Tibial nerve (tissue), 4 donors: ENCODE measurements around the gene GCKR. TPM values are rescaled to one million over a fixed set of nuclear protein-coding genes. Genes with fewer than 3 reads are reported as not detected.

Experiments used
- DNase-seq, 2 donors: peaks; one replicate each; pipeline ENCODE4 v3.0.0-alpha.2; 2019; ENCODE audit warnings: low spot score in 2 of 2
- H3K27ac ChIP-seq, 4 donors: fragments of 200-600 bp; sonication (generic) in 3 of 4; one replicate each; pipeline ENCODE4 v1.5.1; 2017 to 2019; ENCODE audit warnings: mild to moderate bottlenecking in 1 of 4
- H3K27me3 ChIP-seq, 2 donors: fragments of 200-600 bp; sonication (generic) in 1 of 2; one replicate each; pipeline versions ENCODE4 v1.5.1 to v1.6.0; 2017 to 2019
- H3K36me3 ChIP-seq, 3 donors: fragments of 200-600 bp; sonication (generic); one replicate each; pipeline ENCODE4 v1.5.1; 2018 to 2019
- H3K4me1 ChIP-seq, 4 donors: fragments of 200-600 bp; sonication (generic) in 3 of 4; one replicate each; pipeline ENCODE4 v1.5.1; 2017 to 2019
- H3K4me3 ChIP-seq, 4 donors: fragments of 200-600 bp; sonication (generic) in 3 of 4; one replicate each; pipeline ENCODE4 v1.5.1; 2017 to 2019; ENCODE audit warnings: mild to moderate bottlenecking in 1 of 4, moderate library complexity in 1 of 4
- H3K9me3 ChIP-seq, 4 donors: fragments of 200-600 bp; sonication (generic) in 3 of 4; one replicate each; pipeline ENCODE4 v1.5.1; 2017 to 2019
- EP300 ChIP-seq, 2 donors: sonication (generic); formaldehyde crosslinking; IDR thresholded peaks; one replicate each; pipeline ENCODE4 v1.6.1; 2017; ENCODE audit warnings: antibody characterized with exemption in 2 of 2, mild to moderate bottlenecking in 1 of 2
- POLR2A ChIP-seq, 2 donors: fragments of 450-650 bp; IDR thresholded peaks; one replicate each; pipeline ENCODE4 v1.6.1; 2017; ENCODE audit warnings: antibody characterized with exemption in 2 of 2, mild to moderate bottlenecking in 2 of 2, moderate library complexity in 2 of 2
- WGBS, 2 donors: methylation state at CpG; one replicate each; pipeline ENCODE4 v1.1.5; 2018; 5-methylcytosine and 5-hydroxymethylcytosine counted together
- small RNA-seq: library from RNA; depleted of rRNA; stranded (forward); fragments of <200 nt; gene quantifications from one replicate; pipeline ENCODE3, GENCODE V24; 2016
- total RNA-seq, 4 donors: library from RNA; depleted of rRNA; stranded (reverse); fragments of >200 nt; gene quantifications; one replicate each; pipeline ENCODE4 v1.1.0, GENCODE V29; 2016
- TF ChIP-seq, protein P1 (sequence below), 5 experiments: fragments of 200-600 bp in 3 of 5; fragments of 450-650 bp in 2 of 5; sonication (generic) in 3 of 5; IDR thresholded peaks; one replicate each; pipeline ENCODE4 v1.5.1; 2016 to 2019; ENCODE audit warnings: antibody characterized with exemption in 5 of 5, mild to moderate bottlenecking in 3 of 5, moderate library complexity in 2 of 5

Gene GCKR
- total RNA-seq, 4 donors from 2014 or later, result not detected

DNA sequence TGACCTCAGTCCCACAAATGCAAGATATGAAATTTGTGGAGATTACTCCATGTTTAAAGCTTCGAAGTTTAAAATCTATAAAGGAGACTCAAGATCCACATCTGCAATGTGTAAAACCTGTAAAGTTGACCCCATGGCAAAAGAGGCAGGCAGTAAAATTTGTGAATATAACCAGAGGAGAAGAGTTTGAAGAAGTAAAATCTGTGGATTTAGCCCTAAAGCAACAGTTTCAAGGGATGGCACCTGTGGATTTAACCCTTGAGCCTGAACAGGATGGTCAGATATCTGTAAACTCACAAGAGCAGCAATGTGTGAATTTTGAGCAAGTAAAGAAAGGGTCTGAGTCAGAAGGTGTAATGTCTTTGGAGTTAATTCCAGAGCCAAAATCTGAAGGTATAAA lies 75.0 kb downstream of the GCKR start:
- DNase-seq, result no peak
- H3K4me1 ChIP-seq, result no peaks in the 10 kb centered on the region
- peaks cover 0 to 9% of the 10 kb centered on the region in 2 donors for H3K27me3 ChIP-seq
- WGBS, 2 donors, result 86 to 88% methylated on average over 1 of the region's 1 CpG
- H3K9me3 ChIP-seq, result peaks cover 0 to 54% (median 1%) of the 10 kb centered on the region in 4 donors
- no peak overlapping the region for H3K4me3 ChIP-seq
- no peak for TF ChIP-seq POLR2A (IDR thresholded peaks at IDR 0.05)
- TF ChIP-seq, protein P1, sequence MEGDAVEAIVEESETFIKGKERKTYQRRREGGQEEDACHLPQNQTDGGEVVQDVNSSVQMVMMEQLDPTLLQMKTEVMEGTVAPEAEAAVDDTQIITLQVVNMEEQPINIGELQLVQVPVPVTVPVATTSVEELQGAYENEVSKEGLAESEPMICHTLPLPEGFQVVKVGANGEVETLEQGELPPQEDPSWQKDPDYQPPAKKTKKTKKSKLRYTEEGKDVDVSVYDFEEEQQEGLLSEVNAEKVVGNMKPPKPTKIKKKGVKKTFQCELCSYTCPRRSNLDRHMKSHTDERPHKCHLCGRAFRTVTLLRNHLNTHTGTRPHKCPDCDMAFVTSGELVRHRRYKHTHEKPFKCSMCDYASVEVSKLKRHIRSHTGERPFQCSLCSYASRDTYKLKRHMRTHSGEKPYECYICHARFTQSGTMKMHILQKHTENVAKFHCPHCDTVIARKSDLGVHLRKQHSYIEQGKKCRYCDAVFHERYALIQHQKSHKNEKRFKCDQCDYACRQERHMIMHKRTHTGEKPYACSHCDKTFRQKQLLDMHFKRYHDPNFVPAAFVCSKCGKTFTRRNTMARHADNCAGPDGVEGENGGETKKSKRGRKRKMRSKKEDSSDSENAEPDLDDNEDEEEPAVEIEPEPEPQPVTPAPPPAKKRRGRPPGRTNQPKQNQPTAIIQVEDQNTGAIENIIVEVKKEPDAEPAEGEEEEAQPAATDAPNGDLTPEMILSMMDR (IDR thresholded peaks at IDR 0.05), result no peak
- no peak for TF ChIP-seq EP300 (IDR thresholded peaks at IDR 0.05)
- H3K36me3 ChIP-seq, result no peaks in the 10 kb centered on the region
- no peak overlapping the region for H3K27ac ChIP-seq

DNA sequence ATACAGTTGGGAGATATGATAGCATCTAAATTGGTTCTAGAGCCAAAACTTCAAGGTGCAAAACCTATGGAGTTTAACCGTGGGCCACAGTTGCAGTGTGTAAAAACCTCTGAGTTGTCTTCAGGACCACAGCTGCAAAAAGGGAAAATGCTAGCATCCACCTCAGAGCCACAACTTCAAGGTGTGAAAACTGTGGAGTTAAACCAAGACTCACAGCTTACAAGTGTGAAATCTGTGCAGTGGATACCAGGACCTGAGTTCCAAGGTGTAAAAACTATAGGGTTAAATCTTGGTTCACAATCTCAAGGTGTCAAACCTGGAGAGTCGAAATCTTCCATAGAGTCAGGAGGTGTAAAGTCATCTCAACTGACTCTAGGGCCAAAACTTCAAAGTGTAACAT lies 75.8 kb downstream of the GCKR start:
- Histone ChIP-seq H3K36me3 (no peaks in the 10 kb centered on the region), H3K4me1 (no peaks in the 10 kb centered on the region), H3K4me3 (no peak overlapping the region), H3K9me3 (peaks cover 0 to 62% (median 2%) of the 10 kb centered on the region in 4 donors), H3K27me3 (peaks cover 0 to 1% of the 10 kb centered on the region in 2 donors), H3K27ac (no peak overlapping the region)
- no peak for DNase-seq
- 73 to 76% methylated on average over 2 of the region's 2 CpGs for WGBS, 2 donors
- TF ChIP-seq POLR2A (IDR thresholded peaks at IDR 0.05), result no peak
- no peak for TF ChIP-seq EP300 (IDR thresholded peaks at IDR 0.05)
- TF ChIP-seq, protein P1 (IDR thresholded peaks at IDR 0.05), result no peak

DNA sequence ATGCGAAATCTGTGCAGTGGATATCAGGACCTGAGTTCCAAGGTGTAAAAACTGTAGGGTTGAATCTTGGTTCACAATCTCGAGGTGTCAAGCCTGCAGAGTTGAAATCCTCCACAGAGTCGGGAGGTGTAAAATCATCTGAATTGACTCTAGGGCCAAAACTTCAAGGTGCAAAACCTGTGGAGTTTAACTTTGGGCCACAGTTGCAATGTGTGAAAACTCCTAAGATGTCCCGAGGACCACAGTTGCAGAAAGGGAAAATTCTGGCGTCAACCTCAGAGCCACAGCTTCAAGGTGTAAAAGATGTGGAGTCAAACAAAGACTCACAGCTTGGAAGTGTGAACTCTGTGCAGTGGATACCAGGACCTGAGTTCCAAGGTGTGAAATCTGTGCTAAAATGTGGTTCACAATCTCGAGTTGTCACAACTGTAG lies 76.4 kb downstream of the GCKR start:
- TF ChIP-seq, protein P1 (IDR thresholded peaks at IDR 0.05), result no peak
- TF ChIP-seq POLR2A (IDR thresholded peaks at IDR 0.05) (no peak), EP300 (IDR thresholded peaks at IDR 0.05) (no peak)
- no peak overlapping the region for H3K27ac ChIP-seq
- no peak overlapping the region for H3K4me3 ChIP-seq
- H3K9me3 ChIP-seq, result peaks cover 0 to 68% (median 5%) of the 10 kb centered on the region in 4 donors
- H3K36me3 ChIP-seq, result peaks cover 0 to 3% (median 0%) of the 10 kb centered on the region in 3 donors
- DNase-seq, result no peak
- H3K27me3 ChIP-seq, result no peaks in the 10 kb centered on the region
- 67 to 73% methylated on average over 6 of the region's 6 CpGs for WGBS, 2 donors
- H3K4me1 ChIP-seq, result no peaks in the 10 kb centered on the region

Small RNA genes lying within 50 kb of the gene (small RNA-seq; reads per million reads assigned to genes)
- gene RNU6-986P, result not detected

Other genes starting within 250 kb of the GCKR start
- gene SLC30A3, start 233.8 kb upstream of the GCKR start, total RNA-seq, result under 1 TPM in 1 of 4 donors, not detected in 3; 0.44 TPM
- 1 to 10 TPM in 1 of 4 donors, not detected in 3; 2.5 TPM for gene DNAJC5G, start 221.4 kb upstream of the GCKR start, total RNA-seq
- gene TRIM54, start 214.4 kb upstream of the GCKR start, total RNA-seq, result 1 to 10 TPM in 2 of 4 donors, under 1 TPM in 2; 0.21 to 2.7 (median 1.3) TPM
- 10 to 100 TPM; 14.9 to 24.0 (median 16.8) TPM for gene UCN, start 188.4 kb upstream of the GCKR start, total RNA-seq
- gene MPV17, start 173.7 kb upstream of the GCKR start, total RNA-seq, result 100 to 1,000 TPM in 1 of 4 donors, 10 to 100 TPM in 3; 68.4 to 105 (median 87.3) TPM
- gene GTF3C2, start 140.1 kb upstream of the GCKR start, total RNA-seq, result 10 to 100 TPM; 38.9 to 54.0 (median 46.0) TPM
- 10 to 100 TPM; 43.3 to 69.0 (median 59.8) TPM for gene EIF2B4, start 126.5 kb upstream of the GCKR start, total RNA-seq
- 10 to 100 TPM; 71.6 to 97.7 (median 90.8) TPM for gene SNX17, start 126.2 kb upstream of the GCKR start, total RNA-seq
- 10 to 100 TPM; 12.9 to 16.8 (median 14.4) TPM for gene ZNF513, start 116.1 kb upstream of the GCKR start, total RNA-seq
- 10 to 100 TPM; 33.7 to 53.6 (median 47.9) TPM for gene PPM1G, start 87.2 kb upstream of the GCKR start, total RNA-seq
- 10 to 100 TPM; 43.7 to 62.5 (median 56.7) TPM for gene NRBP1, start 68.2 kb upstream of the GCKR start, total RNA-seq
- 10 to 100 TPM in 1 of 4 donors, 1 to 10 TPM in 1, not detected in 2; 3.6 to 18.1 TPM for gene KRTCAP3, start 54.5 kb upstream of the GCKR start, total RNA-seq
- 10 to 100 TPM; 27.8 to 61.4 (median 40.9) TPM for gene IFT172, start 7.1 kb upstream of the GCKR start, total RNA-seq
- gene FNDC4, start 1.6 kb upstream of the GCKR start, total RNA-seq, result 10 to 100 TPM in 2 of 4 donors, 1 to 10 TPM in 2; 7.0 to 30.3 (median 9.3) TPM
- 10 to 100 TPM; 29.9 to 52.0 (median 42.4) TPM for gene ZNF512, start 86.2 kb downstream of the GCKR start, total RNA-seq
- gene CCDC121, start 132.2 kb downstream of the GCKR start, total RNA-seq, result 1 to 10 TPM; 3.8 to 7.2 (median 4.7) TPM
- 10 to 100 TPM; 16.3 to 22.2 (median 19.8) TPM for gene GPN1, start 132.2 kb downstream of the GCKR start, total RNA-seq
- 10 to 100 TPM; 30.2 to 36.3 (median 33.8) TPM for gene SUPT7L, start 166.8 kb downstream of the GCKR start, total RNA-seq
- gene SLC4A1AP, start 167.1 kb downstream of the GCKR start, total RNA-seq, result 10 to 100 TPM; 22.9 to 31.2 (median 28.6) TPM